OCI-LY7 (cell line): ENCODE results near the gene PDZK1IP1. TPM values are rescaled to one million over a fixed set of nuclear protein-coding genes. Genes with fewer than 3 reads are reported as not detected.

Experiments used
- BruUV-seq: library from RNA; stranded (reverse); fragments of 400-500 nt; replicated peaks from 2 replicates; lab custom pipeline; 2021; lab: Mats Ljungman, UMichigan
- CTCF ChIA-PET: fragments of 300-600 bp; sonication (Branson Sonifier 250); formaldehyde crosslinking; loops from one replicate; lab custom pipeline; 2022; ENCODE audit warnings: antibody characterized with exemption; ENCODE audit not compliant: unreplicated experiment; lab: Charles Lee
- POLR2A ChIA-PET: fragments of 300-600 bp; sonication (Branson Sonifier 250); formaldehyde crosslinking; loops from one replicate; lab custom pipeline; 2022; ENCODE audit warnings: antibody characterized with exemption; lab: Charles Lee
- DNase-seq: peaks from one replicate; pipeline ENCODE4 v3.0.0-alpha.2; 2015; ENCODE audit warnings: low spot score
- H2AFZ ChIP-seq: fragments of 200-600 bp; sonication (generic), shearing (Covaris generic); 2 replicates; pipeline ENCODE4 v1.6.1; 2014; ENCODE audit warnings: mild to moderate bottlenecking, antibody characterized with exemption, low read length, moderate library complexity
- H3K27ac ChIP-seq: fragments of 200-600 bp; sonication (generic); 2 replicates; pipeline ENCODE4 v1.5.1; 2014; ENCODE audit warnings: mixed run types, low read depth, mild to moderate bottlenecking, moderate library complexity, low read length, inconsistent platforms; ENCODE audit not compliant: poor library complexity, severe bottlenecking
- H3K36me3 ChIP-seq: fragments of 200-600 bp; sonication (generic); 2 replicates; pipeline ENCODE4 v1.6.1; 2014; ENCODE audit warnings: mild to moderate bottlenecking, antibody characterized with exemption, low read length, moderate library complexity, mixed read lengths; ENCODE audit not compliant: insufficient read depth
- H3K4me1 ChIP-seq: fragments of 200-600 bp; sonication (generic); 2 replicates; pipeline ENCODE4 v1.5.1; 2014; ENCODE audit warnings: mild to moderate bottlenecking, low read length; ENCODE audit not compliant: insufficient read depth, poor library complexity, severe bottlenecking
- H3K4me2 ChIP-seq: fragments of 200-600 bp; sonication (generic); 2 replicates; pipeline ENCODE4 v1.6.1; 2014; ENCODE audit warnings: mild to moderate bottlenecking, low read length
- H3K4me3 ChIP-seq: fragments of 200-600 bp; sonication (generic); 2 replicates; pipeline ENCODE4 v1.5.1; 2014; ENCODE audit warnings: mild to moderate bottlenecking, low read depth, low read length; ENCODE audit not compliant: poor library complexity, severe bottlenecking
- H3K79me2 ChIP-seq: fragments of 200-600 bp; sonication (generic); 2 replicates; pipeline ENCODE4 v1.6.1; 2016; ENCODE audit warnings: low read depth, mild to moderate bottlenecking, low read length, moderate library complexity, mixed read lengths; ENCODE audit not compliant: insufficient read depth
- H3K9me2 ChIP-seq: fragments of 200-600 bp; sonication (generic); 2 replicates; pipeline ENCODE4 v1.6.1; 2016; ENCODE audit warnings: mild to moderate bottlenecking, low read length, mixed read lengths; ENCODE audit not compliant: insufficient read depth
- H3K9me3 ChIP-seq: fragments of 200-600 bp; sonication (generic); 2 replicates; pipeline ENCODE4 v1.6.1; 2014; ENCODE audit warnings: mild to moderate bottlenecking, mixed run types, low read length, mixed read lengths
- H4K20me1 ChIP-seq: fragments of 200-600 bp; sonication (generic); 2 replicates; pipeline ENCODE4 v1.6.1; 2014; ENCODE audit warnings: mild to moderate bottlenecking, antibody characterized with exemption, low read length, moderate library complexity, mixed read lengths; ENCODE audit not compliant: insufficient read depth
- CTCF ChIP-seq: fragments of 200-600 bp; sonication (generic); conservative IDR thresholded peaks from 2 replicates; pipeline ENCODE4 v1.5.1; 2014; ENCODE audit warnings: mild to moderate bottlenecking, antibody characterized with exemption, low read length, moderate library complexity, mixed read lengths
- EZH2phosphoT487 ChIP-seq: fragments of 200-600 bp; sonication (generic); IDR thresholded peaks from 2 replicates; pipeline ENCODE4 v1.6.1; 2018; ENCODE audit warnings: low read depth, borderline replicate concordance, mild to moderate bottlenecking, mixed run types, antibody characterized with exemption, low read length, moderate library complexity, mixed read lengths
- intact Hi-C: fragments of 100-400 bp; cut with micrococcal nuclease; formaldehyde crosslinking; loops from one replicate; pipeline ENCODE4 v1.10.0; 2022; ENCODE audit not compliant: unreplicated experiment
- total RNA-seq, 2 experiments: library from RNA; depleted of rRNA in 1 of 2; stranded (reverse); fragments of >200 nt in 1 of 2; shearing (Covaris generic) in 1 of 2; gene quantifications; 2 replicates each; pipeline ENCODE4 v1.2.3, GENCODE V29; 2014 to 2022

PDZK1IP1 gene
- total RNA-seq, 2 experiments from 2014 or later: not detected

DNA sequence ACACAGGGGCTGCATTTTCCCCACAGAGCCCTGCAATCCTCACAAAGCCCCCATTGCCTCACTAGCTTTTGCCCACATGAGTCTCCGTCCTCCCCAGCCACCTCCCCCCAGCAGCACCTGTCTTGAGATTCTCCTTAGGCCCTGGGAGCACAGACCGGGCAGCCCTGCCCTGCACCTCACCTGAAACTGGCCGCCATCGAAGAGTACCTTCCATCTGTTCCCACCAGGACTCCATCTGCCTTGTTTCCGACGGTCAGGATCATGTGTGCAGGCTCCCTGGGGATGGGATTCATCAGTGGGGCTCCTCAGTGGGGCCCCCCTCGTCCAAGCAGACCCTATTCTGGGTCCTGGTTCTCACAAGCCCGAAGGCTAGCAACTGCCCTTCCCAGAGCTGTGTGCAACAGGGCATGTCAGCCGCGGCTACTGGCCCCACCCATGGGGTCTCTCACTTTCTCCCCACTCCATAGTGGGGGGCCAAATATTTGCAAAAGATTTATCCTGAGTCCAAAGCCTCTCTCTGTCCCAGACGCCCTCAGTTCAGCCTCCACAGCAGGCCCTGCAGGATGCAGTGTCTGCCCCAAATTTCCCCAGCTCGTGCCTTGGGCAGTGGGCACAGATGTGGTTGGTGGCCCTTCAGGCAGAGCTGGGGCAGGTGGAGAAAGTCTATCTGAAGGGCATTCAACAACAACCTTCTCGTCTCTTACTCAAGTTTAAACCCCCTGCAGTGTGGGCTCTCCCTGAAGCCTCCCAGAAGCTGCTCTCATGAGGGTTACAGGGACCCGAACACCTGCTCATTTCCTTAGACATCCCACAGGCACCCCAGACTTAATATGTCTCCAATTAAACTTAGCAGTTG, 4.8 kb downstream of the PDZK1IP1 start:
- BruUV-seq: no TSS peak
- H2AFZ ChIP-seq: no peak overlapping the region
- no peaks in the 10 kb centered on the region for H3K79me2 ChIP-seq
- no peak overlapping the region for H3K4me3 ChIP-seq
- TF ChIP-seq CTCF (no peak), EZH2phosphoT487 (no peak)
- H3K36me3 ChIP-seq: no peaks in the 10 kb centered on the region
- CTCF ChIA-PET: no interaction called here
- no peaks in the 10 kb centered on the region for H4K20me1 ChIP-seq
- no peak overlapping the region for H3K27ac ChIP-seq
- DNase-seq: no peak
- no peaks in the 10 kb centered on the region for H3K9me3 ChIP-seq
- intact Hi-C loops: no loop called here
- POLR2A ChIA-PET: interaction anchor here (0.5 to 0.6 kb wide), 2 partner anchors 25 to 56 kb away, joined by 3 read pairs; no protein-coding TSS in a partner anchor
- no peaks in the 10 kb centered on the region for H3K9me2 ChIP-seq
- no peak overlapping the region for H3K4me2 ChIP-seq
- no peaks in the 10 kb centered on the region for H3K4me1 ChIP-seq

DNA sequence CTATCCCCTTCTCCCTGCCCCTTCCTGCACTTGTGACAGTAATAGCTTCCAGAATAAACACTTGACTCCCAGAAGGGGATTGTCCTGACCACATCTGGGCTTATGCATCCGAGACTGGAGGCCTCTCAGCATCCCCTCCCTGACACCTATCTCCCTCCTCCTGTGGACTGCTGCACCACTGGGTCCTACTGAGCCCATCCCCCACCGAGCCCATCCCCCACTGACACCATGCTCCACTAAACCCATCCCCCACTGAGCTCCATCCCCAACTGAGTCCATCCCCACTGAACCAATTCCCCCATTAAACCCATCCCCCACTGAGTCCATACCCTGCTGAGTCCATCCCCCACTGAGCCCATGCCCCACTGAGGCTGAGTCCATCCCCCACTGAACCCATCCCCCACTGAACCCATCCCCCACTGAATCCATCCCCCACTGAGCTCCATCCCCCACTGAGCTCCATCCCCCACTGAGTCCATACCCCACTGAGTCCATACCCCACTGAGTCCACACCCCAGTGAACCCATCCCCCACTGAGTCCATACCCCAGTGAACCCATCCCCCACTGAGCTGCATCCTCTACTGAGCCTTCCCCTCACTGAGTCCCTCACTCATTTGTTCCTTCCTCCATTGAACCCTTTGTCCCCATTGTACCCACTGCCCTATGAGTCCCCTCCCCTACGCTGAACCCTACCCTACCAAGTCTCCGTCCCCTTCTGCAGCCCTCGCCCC, 5.6 kb downstream of the PDZK1IP1 start:
- Histone ChIP-seq H3K36me3 (no peaks in the 10 kb centered on the region), H3K79me2 (no peaks in the 10 kb centered on the region), H3K4me2 (no peak overlapping the region), H2AFZ (no peak overlapping the region), H3K9me3 (no peaks in the 10 kb centered on the region), H4K20me1 (no peaks in the 10 kb centered on the region), H3K4me3 (no peak overlapping the region), H3K27ac (no peak overlapping the region), H3K9me2 (no peaks in the 10 kb centered on the region), H3K4me1 (no peaks in the 10 kb centered on the region)
- TF ChIP-seq CTCF: no peak
- no peak for TF ChIP-seq EZH2phosphoT487
- no TSS peak for BruUV-seq
- intact Hi-C loops: no loop called here
- ChIA-PET POLR2A (interaction anchor here (0.5 to 0.6 kb wide), 3 partner anchors 26 to 79 kb away, joined by 3 read pairs; no protein-coding TSS in a partner anchor), CTCF (no interaction called here)
- no peak for DNase-seq
